Peyer's patch (tissue), 4 donors: Measurements from ENCODE around the gene CD4.

ENCODE experiments used
- POLR2A ChIP-seq, 2 donors: fragments of 450-650 bp; IDR thresholded peaks; one replicate each; pipeline ENCODE4 v1.5.1; 2017; ENCODE audit warnings: antibody characterized with exemption in 2 of 2, mild to moderate bottlenecking in 2 of 2, moderate library complexity in 2 of 2
- TF ChIP-seq, protein P1 (sequence below), 6 experiments: fragments of 450-650 bp in 4 of 6; fragments of 200-600 bp in 2 of 6; sonication (generic) in 1 of 6; IDR thresholded peaks; one replicate each; pipeline ENCODE4 v1.5.1; 2017 to 2019; ENCODE audit warnings: antibody characterized with exemption in 6 of 6, mild to moderate bottlenecking in 3 of 6, moderate library complexity in 1 of 6

DNA sequence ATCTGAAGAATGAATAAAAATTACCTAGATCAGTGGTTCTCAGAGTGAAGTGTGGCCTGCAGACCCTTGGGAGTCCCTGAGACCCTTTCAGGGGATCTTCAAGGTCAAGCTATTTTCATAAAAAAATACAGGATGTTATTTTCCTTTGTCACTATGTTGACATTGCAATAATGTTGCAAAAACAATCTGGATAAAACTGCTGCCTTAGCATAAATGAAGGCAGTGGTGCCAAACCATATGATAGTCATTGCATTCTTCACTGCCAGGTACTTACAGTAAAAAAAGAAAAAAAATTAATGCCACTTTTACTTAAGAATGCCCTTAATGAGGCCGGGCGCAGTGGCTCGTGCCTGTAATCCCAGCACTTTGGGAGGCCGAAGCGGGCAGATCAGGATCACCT lies 2.0 kb upstream of the CD4 start:
- TF ChIP-seq POLR2A (IDR thresholded peaks at IDR 0.05): no peak
- TF ChIP-seq, protein P1, sequence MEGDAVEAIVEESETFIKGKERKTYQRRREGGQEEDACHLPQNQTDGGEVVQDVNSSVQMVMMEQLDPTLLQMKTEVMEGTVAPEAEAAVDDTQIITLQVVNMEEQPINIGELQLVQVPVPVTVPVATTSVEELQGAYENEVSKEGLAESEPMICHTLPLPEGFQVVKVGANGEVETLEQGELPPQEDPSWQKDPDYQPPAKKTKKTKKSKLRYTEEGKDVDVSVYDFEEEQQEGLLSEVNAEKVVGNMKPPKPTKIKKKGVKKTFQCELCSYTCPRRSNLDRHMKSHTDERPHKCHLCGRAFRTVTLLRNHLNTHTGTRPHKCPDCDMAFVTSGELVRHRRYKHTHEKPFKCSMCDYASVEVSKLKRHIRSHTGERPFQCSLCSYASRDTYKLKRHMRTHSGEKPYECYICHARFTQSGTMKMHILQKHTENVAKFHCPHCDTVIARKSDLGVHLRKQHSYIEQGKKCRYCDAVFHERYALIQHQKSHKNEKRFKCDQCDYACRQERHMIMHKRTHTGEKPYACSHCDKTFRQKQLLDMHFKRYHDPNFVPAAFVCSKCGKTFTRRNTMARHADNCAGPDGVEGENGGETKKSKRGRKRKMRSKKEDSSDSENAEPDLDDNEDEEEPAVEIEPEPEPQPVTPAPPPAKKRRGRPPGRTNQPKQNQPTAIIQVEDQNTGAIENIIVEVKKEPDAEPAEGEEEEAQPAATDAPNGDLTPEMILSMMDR (IDR thresholded peaks at IDR 0.05): no peak
